DMS79 (cell line): Measurements from ENCODE around the gene AIP.

Source experiments
- DNase-seq: peaks from one replicate; lab custom pipeline; 2025; lab: John Stamatoyannopoulos, UW

AIP gene

DNA sequence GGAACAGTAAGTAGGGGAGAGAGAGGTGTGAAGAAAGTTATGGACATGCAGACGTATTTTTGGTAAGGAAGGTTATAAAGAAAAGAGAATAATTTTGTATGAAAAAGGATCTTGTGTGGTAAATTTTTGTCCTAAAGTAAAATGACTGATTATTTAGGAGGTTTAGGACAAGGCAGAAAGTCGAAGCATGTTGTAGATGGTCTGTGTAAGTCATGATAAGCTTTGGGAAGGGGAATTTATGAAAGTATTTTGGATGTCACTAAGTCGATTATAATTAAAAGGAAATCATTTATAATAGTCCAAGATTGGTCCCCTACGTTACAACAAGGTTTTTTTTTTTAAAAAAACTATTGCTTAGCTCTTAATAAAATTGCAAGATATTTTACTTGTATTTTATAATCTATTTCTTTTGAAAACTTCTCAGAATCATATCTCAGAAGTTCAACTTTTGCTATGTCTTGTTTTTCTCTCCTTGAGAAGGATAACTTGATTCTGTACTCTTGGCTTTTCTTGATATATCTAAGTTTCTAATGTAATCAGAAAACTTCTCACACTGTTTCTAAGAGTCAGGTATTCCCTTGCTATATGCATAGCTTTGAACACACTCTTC is 51.3 kb downstream of the AIP start:
- DNase-seq, result no peak

DNA sequence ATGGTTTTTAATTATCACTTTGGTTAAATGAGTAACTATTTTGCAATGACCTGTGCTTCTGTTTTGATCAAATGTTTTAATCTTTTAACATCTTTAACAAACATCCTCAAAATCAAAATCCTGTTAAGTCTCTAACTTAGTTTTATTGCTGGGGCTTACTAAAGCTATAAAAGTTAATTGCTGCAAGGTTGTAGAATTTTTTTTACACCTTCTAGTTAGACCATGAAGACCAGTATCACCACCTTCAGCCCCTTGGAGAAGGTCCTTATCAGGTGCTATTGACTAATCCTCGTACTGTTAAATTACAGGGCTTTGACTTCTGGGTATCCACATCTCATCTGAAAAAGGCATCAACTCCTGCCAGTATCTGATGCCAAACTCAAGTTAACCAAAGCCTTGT is 52.7 kb downstream of the AIP start:
- DNase-seq, result no peak

DNA sequence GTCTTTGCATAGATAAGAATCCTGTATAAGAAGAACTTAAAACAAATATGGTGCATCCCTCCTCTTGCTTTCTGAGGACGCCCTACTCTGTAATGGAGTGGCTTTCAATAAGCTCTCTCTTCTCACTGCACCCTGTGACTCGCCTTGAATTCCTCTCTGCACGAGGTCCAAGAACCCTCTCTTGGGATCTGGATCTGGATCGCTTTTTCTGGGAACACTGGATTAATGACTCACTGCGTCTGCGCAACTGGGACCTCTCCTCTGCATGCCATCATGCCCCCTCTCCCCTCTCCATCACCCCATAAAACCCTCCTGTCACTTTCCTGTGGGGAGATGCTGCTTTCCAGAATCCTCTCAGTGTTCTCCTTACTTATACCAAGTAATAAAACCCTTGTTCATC is 55.5 kb downstream of the AIP start:
- DNase-seq, result no peak

DNA sequence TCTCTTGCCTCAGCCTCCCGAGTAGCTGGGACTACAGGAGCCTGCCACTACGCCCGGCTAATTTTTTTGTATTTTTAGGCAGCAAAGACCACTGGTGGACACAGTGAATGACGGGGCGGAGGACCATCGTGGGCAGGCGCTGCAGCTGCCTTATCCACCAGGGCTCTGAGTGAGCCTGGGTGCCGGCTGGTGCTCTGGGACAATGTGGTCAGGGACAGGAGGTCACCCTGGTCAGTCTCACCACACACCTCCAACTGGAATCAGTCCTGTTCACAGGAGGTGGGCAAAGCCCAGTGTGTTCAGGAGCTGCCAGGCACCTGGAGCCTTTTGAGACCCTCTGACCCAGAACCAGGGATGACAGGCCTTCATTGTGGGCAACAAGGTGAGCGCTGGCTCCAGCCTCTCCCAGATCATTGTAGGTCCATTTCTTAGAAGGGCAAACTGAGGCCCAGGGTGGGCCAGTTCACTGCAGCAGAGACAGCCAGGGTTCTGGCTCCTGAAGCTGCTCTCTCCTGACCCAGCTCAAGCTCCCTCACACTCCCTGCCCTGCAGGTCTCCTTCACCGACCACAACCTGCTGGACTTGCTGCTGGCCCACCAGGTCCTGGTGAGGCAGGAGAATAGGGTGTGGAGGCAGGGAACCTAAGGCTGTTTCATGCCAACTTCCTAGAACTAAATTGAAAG is 56.1 kb downstream of the AIP start:
- DNase-seq, result no peak

DNA sequence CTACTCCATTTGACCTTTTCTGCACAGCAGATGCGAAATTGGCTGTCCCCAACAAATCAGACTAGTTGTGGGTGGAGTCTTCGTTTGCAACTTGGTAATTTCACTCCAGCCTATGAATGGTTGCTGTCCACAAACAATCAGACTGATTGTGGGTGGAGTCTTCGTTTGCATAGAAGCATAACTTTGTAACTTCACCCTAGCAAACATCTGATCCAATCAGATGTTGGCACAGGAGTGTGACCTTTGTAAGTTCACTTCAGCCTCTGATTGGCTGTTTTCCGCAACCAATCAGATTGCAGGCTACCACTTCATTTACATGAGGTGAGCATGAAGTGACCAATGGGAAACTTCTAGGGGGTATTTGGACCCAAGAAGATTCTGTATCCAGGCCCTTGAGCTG is 56.7 kb downstream of the AIP start:
- DNase-seq, result no peak
